ENCODE data around the gene APBB1. TPM values are rescaled to one million over a fixed set of nuclear protein-coding genes. Genes with fewer than 3 reads are reported as not detected.

Gene APBB1
- total RNA-seq, 4 donors from 2014 or later, result 36.4 to 54.1 (median 45.4) TPM

DNA sequence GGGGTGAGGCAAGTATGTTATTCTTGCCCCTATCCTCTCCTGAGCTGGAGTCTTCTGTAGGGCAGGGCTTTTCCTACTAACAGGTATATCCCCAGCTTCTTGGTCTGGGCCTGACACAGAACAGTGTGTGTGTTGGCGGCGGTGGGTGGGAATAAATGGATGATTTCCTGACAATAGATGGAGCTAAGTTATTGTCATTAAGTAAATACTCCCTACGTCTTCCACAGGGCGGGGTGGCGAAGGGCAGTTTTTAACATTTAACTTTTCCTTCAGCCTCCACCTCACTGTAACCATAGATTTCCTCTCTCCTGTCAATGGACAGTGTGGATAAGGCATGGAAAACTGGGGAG is 40.3 kb downstream of the APBB1 start:
- no peaks in the 10 kb centered on the region for H3K36me3 ChIP-seq
- H3K27me3 ChIP-seq, result no peaks in the 10 kb centered on the region
- no peak for TF ChIP-seq POLR2A (IDR thresholded peaks at IDR 0.05)
- TF ChIP-seq, protein P1, sequence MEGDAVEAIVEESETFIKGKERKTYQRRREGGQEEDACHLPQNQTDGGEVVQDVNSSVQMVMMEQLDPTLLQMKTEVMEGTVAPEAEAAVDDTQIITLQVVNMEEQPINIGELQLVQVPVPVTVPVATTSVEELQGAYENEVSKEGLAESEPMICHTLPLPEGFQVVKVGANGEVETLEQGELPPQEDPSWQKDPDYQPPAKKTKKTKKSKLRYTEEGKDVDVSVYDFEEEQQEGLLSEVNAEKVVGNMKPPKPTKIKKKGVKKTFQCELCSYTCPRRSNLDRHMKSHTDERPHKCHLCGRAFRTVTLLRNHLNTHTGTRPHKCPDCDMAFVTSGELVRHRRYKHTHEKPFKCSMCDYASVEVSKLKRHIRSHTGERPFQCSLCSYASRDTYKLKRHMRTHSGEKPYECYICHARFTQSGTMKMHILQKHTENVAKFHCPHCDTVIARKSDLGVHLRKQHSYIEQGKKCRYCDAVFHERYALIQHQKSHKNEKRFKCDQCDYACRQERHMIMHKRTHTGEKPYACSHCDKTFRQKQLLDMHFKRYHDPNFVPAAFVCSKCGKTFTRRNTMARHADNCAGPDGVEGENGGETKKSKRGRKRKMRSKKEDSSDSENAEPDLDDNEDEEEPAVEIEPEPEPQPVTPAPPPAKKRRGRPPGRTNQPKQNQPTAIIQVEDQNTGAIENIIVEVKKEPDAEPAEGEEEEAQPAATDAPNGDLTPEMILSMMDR (IDR thresholded peaks at IDR 0.05), result no peak
- no peaks in the 10 kb centered on the region for H3K9me3 ChIP-seq
- no peak overlapping the region for H3K27ac ChIP-seq
- 66 to 78% methylated on average over 5 of the region's 5 CpGs for WGBS, 2 donors
- no peaks in the 10 kb centered on the region for H3K4me1 ChIP-seq
- intact Hi-C loops (cut with DNase I), result no loop called here
- no peak overlapping the region for H3K4me3 ChIP-seq (replicated peaks in 1 of 3)
- no peak for DNase-seq

GRCh38 chr11:6377902-6378639 is 40.8 kb downstream of the APBB1 start:
- H3K4me3 ChIP-seq (replicated peaks in 1 of 3), result no peak overlapping the region
- TF ChIP-seq, protein P1 (IDR thresholded peaks at IDR 0.05), result no peak
- TF ChIP-seq POLR2A (IDR thresholded peaks at IDR 0.05), result no peak
- H3K27me3 ChIP-seq, result no peaks in the 10 kb centered on the region
- intact Hi-C loops (cut with DNase I), result no loop called here
- H3K27ac ChIP-seq, result no peak overlapping the region
- H3K36me3 ChIP-seq, result no peaks in the 10 kb centered on the region
- 33 to 35% methylated on average over 4 of the region's 4 CpGs for WGBS, 2 donors
- DNase-seq, result no peak
- no peaks in the 10 kb centered on the region for H3K9me3 ChIP-seq
- no peaks in the 10 kb centered on the region for H3K4me1 ChIP-seq

DNA sequence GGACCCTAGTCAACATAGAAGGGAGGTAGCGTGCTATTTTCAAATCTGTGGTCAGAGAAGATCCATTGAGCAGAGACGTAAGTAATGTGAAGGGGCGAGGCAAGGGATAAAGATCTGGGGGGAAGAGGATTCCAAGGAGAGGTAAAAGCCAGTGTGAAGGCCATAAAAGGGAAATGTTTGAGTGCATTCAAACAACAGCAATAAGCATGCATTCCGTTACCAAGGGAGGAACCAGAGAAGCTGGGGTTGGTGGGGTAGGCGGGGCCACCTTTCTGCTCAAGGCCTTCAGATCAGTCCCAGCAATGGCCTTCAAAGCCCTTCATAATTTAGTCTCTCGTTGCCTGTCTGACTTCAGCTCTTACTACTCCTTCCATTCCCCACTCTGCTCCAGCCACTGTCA is 47.1 kb downstream of the APBB1 start:
- Histone ChIP-seq H3K36me3 (no peaks in the 10 kb centered on the region), H3K9me3 (no peaks in the 10 kb centered on the region), H3K27me3 (no peaks in the 10 kb centered on the region), H3K4me3 (replicated peaks in 1 of 3) (no peak overlapping the region), H3K27ac (no peak overlapping the region), H3K4me1 (no peaks in the 10 kb centered on the region)
- intact Hi-C loops (cut with DNase I), result no loop called here
- WGBS, 2 donors, result 87 to 88% methylated on average over 6 of the region's 6 CpGs
- no peak for TF ChIP-seq POLR2A (IDR thresholded peaks at IDR 0.05)
- TF ChIP-seq, protein P1 (IDR thresholded peaks at IDR 0.05), result no peak
- no peak for DNase-seq

DNA sequence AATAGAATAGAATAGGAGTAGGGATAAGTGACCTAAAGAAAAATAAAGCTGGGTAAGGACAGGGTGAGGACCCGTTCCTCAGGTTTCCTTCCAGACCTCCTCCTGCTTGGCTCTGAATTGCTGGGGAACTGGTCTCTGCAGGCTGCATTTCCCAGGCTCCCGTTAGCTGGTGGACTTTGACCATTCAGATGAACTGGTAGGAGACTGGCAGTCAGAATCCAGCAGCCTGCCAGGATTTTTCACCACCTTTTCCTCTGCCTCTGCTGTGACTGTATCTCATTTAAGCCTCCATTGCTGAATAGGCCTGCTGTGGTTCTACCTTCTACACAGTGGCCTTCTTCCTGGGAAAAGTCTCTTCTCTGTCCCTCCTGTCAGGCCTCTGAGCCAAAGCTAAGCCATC is 53.2 kb downstream of the APBB1 start:
- no peaks in the 10 kb centered on the region for H3K27me3 ChIP-seq
- H3K4me1 ChIP-seq, result peaks cover 0 to 3% of the 10 kb centered on the region in 2 donors
- WGBS, 2 donors, result 56 to 76% methylated on average over 2 of the region's 2 CpGs
- no peak overlapping the region for H3K4me3 ChIP-seq (replicated peaks in 1 of 3)
- H3K9me3 ChIP-seq, result no peaks in the 10 kb centered on the region
- no peak overlapping the region for H3K27ac ChIP-seq
- H3K36me3 ChIP-seq, result no peaks in the 10 kb centered on the region
- TF ChIP-seq, protein P1 (IDR thresholded peaks at IDR 0.05), result no peak
- TF ChIP-seq POLR2A (IDR thresholded peaks at IDR 0.05), result no peak
- DNase-seq, result no peak
- intact Hi-C loops (cut with DNase I), result no loop called here

DNA sequence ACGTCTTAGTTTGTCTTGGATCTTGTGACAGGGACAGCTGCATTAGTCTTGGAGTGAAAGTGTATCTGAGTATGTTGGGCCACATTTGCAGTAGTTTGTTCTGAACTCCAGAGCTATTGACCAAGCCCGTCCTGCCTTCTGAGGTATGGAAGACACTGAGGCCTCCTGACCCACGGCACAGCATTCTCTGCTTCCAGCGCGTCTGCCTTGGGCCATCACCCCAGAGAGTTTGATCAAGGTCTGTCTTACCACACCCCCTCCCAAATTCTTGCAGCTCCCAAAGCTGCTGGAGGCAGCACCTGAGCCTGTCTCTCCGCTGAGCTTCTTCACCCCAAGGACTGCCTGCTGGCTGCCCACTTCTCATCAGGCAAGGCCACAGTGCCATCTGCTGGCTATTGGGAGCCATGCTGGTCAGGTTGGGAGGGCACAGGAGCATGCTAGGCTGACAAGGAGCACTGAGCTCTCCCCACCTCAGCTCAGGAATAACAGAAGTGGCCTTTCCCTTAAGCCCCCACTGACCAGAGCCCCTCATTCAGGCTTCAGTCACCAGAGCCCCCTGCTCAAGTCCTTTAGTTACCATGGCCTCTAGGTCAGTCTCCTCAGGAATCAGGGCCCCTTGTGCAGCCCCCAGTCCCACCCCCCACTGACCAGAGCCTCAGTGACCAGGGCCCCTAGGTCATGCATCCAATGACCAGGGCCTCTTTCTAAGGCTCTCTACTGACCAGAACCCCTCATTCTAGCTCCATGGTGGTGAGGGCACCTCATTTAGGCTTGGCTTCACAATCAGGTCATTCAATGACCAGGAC is 55.8 kb downstream of the APBB1 start:
- Histone ChIP-seq H3K27me3 (no peaks in the 10 kb centered on the region), H3K27ac (no peak overlapping the region), H3K36me3 (no peaks in the 10 kb centered on the region), H3K9me3 (no peaks in the 10 kb centered on the region), H3K4me3 (replicated peaks in 1 of 3) (no peak overlapping the region), H3K4me1 (peaks cover 0 to 3% of the 10 kb centered on the region in 2 donors)
- TF ChIP-seq, protein P1 (IDR thresholded peaks at IDR 0.05), result peak; percentile 40 to 93 (median 63)
- no peak for TF ChIP-seq POLR2A (IDR thresholded peaks at IDR 0.05)
- intact Hi-C loops (cut with DNase I), result loop anchor here (5.0 kb wide), 1 partner anchor 46 kb away; no protein-coding TSS in a partner anchor
- peak; percentile 75 to 78 for DNase-seq
- 63 to 66% methylated on average over 6 of the region's 6 CpGs for WGBS, 2 donors

Measured in thyroid gland (tissue), 4 donors.